ENCODE measurements around the gene CDH20.
A peak's percentile ranks its signal among the peaks of the same experiment; 100 is the strongest.
"Not testable (repeated sequence)": the region's sequence is repeated elsewhere in the genome, so short reads cannot be mapped to it uniquely, and the experiment has no call there.

CDH20 gene

DNA sequence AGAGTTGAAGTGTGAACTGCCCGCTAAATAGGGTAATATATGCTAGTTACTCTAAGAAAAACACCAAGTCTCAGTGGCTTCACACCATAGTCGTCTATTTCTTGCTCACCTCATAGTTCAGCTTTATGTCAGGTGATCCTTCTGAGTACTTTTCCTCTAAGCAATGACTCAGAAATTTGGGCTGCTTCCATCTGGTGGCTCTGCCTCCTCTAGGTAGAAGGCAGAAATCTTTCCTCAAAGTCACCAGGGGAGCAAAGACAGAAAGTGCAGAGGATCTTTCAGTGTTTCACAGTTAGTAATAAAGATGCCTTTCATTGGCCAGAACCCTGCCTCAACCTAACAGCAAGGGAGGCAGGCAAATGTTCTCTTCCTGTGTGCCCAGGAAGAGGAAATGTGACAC lies 17.3 kb downstream of the CDH20 start:
- DNase-seq = no peak

DNA sequence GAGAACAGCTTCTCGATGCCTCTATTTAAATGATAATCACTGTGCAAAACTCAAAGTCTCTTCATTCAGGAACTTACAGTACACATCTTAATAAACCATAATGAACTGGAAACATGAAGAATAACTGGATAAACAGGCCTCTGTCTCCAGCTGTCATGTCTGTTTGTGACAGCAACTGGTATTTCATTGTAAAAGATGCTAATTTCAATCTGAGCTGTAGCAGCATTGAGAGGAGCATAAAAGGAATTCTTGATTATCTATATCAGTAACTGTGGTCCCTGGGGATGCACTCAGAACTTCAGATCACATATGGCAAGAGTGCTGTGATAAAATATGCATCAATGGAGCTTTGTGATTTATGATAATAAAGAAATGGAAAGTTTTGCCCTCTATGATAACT lies 18.8 kb downstream of the CDH20 start:
- no peak for DNase-seq

DNA sequence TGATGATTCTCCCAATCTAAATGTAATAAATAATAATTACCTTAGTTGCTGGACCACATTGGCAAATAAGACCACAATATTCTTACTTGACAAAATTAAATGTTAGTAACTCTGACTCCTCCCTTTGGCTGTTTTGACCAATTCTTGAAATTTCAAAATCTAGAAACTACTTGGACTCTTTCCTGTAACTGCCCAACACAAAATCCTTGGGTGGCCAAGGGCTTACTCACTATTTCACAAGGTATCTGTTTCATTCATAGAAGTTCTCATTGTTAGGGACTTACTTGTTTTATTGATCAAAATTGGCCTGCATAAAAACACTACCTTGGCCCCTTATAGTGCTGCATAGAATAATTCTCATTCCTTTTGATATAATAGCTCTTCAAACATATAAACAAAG lies 19.4 kb downstream of the CDH20 start:
- no peak for DNase-seq

DNA sequence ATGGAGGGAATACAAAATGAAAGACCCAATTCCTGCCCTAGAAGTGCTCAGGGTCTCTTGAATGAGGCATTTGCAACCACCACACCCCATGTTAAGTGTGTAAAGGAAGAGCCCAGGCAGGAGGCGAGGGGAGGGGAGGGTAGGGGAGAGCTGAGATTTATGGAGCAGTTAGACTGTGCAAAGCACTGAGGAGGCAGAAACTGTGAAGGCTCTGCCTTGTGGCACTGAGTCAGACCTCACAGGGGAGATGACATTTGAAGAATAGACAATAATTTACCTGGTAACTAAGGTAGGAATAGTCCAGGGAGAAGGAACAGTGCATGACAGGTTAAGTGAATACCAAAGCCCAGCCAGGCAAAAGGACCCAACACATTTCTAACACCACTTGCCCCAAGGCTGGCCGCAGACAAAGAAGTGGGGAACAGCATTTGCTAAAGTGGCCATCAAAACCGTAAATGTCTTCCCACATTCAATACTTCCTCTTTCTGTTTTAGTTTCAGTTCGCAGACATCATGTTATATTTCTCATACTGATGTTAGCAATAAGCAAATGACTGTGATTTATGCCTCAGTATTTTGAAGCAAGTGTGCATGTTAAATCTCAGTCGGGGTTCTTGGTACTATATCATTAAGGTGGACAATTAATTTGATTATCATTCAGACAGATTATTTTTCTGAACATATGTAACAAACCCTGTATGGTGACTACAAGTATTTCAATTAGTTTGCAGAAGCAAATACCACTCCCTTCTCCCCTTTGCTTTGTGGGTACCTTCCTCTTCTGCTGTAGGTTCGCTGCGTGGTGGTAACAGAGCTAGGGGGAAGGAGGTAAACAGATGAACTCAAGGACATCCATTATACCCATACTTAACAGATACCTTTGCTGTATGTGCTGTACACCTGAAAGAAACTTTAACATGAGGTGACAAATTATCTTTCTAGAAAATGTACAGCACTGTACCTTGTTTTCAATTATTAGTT lies 27.5 kb downstream of the CDH20 start:
- DNase-seq = no peak

DNA sequence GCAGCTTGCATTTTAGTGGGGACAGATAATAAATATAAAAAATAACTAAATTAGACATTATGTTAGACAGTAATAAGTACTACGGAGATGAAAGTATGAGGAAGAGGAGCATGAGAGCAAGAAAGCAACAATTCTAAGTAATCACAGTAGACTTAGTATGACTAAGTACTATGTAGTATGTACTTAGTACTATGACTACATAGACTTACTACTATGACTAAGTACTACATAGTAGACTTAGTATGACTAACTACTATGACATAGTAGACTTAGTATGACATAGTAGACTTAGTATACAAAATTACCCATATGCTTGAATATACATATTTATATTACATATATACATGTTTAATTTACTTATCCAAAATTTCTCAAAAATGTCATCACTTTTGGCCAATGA lies 29.3 kb downstream of the CDH20 start:
- DNase-seq = no peak

DNA sequence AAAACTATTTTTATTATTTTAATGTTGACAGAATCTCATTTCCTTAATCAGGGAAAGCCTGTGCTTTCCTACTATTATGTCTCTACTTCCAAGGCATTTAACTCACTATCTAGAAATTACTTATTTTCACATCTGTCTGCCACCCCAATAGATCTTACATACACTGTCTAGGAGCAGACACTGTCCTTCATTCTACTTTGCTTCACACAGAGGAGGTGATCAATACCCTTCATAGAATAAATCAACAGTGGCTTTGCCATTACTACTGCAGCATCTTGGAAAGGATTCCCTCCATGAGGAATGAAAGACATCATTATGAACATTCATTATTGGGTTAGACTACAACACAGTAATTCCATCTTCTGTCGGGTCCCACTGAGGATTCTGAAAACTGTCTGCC lies 31.7 kb downstream of the CDH20 start:
- DNase-seq = no peak

DNA sequence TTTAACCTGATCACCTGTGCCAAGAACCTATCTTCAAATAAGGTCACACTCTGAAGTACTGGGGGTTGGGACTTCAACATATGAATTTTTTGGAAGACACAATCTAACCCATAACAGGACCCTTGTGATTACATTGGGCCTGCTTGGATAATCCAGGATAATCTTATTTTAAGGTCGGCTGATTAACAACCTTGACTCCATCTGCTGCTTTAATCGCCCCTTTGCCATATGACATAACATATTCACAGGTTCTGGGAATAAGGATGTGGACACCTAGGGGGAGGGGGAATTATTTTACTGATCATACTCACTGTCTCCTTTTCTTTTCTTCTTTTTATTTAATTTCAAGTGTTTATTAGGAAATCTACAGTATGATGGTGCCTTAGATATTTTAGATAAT lies 34.8 kb downstream of the CDH20 start:
- no peak for DNase-seq

DNA sequence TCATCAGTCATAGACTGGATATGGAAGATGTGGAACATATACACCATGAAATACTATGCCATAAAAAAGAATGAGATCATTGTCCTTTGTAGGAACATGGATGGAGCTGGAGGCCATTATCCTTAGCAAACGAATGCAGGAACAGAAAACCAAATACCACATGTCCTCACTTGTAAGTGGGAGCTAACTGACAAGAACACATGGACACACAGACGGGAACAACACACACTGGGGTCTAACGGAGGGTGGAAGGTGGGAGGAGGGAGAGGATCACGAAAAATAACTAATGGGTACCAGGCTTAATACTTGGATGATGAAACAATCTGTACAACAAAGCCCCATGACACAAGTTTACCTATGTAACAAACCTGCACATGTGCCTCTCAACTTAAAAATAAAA lies 36.4 kb downstream of the CDH20 start:
- not testable (repeated sequence) for DNase-seq

DNA sequence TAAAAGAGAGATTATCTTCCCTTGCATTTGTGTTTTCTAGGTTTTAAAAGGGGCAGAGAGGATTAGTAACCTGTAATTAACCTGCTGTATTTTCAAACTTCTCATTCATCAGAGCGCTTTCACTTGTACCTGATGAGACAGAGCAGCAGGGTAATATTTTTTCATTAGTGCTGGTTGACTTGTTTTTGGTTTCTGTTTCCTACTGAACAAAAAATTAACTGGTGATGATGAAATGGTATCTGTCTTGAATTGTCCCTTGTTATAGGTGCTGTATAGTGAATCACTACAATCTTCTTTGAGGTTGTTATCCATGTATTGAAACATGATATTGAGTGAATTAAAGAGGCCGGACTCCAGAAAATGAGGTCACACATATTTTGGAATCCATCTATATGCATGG lies 37.9 kb downstream of the CDH20 start:
- no peak for DNase-seq

DNA sequence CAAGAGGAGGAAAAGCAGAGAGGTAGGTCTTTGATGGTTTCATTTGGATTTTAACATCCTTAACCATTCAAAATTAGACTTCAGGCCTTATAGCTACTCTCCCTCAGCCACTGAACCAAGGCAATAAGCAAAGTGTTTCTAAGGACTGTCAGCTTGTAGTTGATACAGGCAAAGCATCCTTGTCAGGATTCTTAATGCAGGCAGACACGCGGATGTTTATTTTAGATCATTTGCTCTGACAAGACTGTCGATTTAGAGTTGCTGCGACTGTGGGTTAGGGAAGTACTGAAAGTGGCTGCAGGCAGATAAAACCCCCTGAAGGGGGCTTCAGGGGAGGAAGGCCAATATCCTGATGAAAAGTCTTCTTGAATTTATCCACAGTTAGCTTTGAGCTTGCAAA lies 46.6 kb downstream of the CDH20 start:
- no peak for DNase-seq

DNA sequence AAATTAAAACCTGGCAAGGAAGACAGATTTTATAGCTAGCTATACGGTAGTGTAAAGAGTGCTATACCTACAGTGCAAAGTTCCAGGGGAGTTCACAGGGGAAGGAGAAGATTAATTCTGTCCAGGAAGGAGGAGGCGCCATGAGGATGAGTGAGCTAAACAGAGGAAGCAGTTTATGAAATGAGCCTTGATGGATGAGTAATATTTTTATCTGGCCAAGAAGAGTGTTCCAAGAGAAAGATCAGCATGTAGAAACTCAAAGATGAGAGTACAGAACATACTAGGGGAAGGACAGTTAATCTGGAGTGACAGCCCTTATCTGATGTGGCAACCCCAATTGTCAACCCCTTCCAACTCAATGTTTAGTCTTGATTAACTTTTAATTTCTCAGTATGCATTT lies 54.8 kb downstream of the CDH20 start:
- peak; percentile 11 for DNase-seq

DNA sequence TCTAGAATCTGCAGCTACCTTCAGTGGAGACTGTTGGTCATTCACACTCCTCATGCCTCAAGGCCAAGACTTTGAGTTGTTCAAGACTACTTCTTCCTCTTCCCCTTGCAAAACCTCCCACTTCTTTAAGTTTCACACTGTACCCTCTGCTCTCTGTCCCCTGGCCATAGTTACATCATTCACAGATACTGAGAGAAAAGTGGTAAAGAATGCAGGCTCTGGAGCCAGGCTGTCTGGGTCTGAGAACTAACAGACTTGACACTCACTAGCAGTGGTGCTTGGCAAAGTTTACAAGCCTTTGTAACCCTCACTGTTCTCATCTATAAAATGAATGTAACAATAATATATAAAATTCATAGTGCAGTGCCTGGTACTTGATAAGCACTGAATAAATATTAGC lies 61.8 kb downstream of the CDH20 start:
- no peak for DNase-seq

DNA sequence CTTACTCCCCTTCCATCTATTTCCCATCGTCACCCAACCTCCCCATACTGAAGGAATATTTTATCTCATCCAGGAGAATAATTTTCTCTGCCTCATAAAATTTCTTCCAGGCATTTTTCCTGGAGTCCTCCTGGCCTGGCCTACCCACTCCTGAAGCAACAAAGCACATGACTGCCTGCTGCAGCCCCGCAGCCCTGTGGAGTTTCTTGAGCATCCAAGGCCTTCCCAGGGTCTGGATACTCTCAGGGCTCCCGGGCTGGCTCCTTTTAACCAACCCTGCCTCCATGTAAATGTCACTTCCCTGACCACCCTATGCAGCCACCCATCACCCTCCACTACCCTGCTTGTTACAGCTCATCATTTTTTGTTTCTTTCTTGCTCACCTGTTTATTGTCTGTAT lies 64.0 kb downstream of the CDH20 start:
- DNase-seq = no peak

DNA sequence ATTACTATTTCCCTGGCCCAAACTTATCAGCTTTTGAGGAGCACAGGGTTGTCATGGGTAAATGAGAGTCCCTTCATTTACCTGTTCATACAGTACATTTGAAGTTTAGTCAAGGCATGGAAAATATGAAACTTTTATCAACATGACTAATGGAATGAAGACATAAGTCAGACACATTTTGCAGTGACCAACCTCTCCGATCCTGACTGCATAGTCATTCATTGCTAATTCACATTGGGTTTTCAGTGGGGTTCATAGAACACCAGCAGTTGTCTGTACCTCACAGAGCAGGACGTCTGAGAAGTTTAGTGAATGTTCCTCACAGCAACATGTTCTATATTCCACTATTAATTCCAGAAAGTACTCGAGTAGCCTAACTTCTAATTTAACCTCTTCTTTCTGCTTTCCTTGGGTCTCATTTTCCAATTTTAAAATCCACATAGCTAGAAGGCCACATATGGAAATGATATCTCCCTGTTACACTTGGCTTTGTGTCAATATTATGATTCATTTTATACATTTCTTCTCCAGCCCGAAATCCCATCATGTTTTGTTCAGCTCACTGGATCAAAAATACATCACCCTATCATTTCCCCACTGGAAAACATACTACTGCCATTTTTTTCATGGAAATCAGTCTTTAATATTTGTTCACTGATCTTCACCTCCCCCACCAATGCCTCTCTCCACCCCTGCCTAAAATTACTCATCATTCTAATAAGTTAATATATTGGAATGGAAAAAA lies 65.9 kb downstream of the CDH20 start:
- peak; percentile 88 for DNase-seq

DNA sequence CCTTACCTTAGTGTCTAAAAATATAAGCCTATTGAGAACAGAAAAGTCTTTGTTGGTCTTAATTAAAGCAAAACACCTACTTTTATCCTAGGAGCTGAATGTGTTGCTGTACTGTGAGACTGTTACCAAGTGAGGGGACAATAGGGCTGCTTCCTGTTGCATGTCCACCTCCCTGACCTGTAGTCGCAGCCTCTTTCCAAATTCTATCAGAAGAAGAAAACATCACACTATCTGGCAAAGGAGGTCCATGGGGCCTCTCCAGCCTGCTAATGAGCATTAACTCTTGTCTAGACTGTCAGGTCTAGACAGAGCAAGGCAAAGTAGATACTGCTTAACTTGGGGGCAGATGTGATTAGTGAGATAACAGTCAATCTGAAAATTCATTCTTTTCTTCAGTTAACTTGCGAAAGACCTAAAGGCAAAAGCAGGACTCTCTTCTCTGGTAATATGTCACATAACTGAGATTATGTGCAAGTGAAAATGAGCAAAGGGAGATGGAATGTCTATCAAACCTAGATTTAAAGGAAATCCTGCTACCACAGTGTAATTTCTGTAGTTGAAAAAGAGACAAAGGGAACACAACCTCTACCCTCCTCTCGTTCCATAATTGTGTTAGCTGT lies 66.9 kb downstream of the CDH20 start:
- peak; percentile 29 for DNase-seq

DNA sequence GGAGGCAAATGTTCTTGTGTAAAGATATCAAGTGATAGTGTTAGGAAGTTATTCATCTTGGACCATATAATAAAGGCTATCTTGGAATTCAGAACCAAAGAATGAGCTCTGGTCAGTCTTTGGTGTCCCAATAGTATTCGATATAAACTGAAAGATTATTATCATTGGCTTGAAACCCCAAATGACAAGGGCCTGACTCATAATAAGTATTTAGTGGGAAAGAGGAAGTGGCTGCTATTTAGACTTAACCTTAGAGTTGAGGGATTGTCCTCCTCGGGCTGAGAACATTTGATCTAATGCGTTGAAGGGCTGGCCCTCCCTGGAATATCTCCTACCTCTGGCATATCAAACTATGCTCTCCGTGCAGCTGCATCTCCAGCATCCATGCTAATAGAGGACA lies 67.5 kb downstream of the CDH20 start:
- DNase-seq = peak; percentile 75

DNA sequence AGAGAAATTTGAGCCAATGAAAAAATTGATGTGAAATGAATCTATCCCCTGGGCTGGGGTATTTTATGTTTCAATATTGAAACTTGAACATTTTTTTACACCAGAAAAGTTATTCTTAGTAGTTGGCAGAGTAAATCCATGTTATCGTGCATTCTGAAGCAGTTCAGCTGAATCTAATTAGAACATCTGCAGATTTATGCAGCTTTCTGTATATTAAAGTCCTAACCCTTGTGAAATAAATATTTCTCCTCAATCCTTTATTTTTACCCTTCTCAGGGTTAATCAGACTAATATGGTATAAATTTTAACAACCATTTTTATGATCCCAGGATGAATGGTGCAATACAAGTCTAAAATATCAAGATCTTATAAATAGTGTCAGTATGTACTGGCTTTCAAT lies 69.5 kb downstream of the CDH20 start:
- peak; percentile 50 for DNase-seq

DNA sequence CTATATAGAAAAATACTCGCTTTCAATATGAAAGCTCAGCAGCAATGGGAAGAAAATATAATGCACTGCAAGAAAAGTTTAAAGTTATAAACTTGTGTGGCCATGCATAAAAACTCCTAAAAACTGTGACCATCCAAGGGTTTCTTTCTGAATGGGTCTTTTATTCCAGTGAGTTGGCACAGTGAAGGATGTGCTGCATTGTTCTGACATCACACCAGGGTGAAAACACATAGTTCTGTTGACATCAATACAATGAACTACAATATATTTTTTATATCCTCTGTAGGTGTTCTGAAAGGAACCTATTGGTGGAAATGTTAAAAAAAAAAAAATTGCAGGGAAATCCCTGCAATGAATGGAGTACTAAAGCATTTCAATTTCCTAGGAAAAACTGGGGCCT lies 80.2 kb downstream of the CDH20 start:
- DNase-seq = no peak

DNA sequence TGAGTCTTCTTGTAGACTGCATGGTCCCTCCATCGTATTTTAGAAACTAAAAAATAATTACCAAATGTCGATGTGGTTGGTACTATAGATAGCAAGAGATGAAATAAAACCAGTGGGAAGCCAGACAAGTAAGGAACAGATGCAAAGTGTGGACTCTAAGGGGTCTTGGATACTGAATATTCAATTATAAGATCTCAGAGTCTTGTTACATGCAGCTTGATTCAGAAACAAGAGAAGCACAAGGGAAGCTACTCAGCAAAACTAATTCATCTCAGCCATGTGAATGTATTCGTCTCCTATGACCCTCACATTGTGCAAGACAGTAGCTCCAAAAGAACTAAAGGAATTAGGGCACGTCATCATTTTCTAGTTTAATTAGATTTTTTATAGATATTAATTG lies 80.9 kb downstream of the CDH20 start:
- DNase-seq = no peak

DNA sequence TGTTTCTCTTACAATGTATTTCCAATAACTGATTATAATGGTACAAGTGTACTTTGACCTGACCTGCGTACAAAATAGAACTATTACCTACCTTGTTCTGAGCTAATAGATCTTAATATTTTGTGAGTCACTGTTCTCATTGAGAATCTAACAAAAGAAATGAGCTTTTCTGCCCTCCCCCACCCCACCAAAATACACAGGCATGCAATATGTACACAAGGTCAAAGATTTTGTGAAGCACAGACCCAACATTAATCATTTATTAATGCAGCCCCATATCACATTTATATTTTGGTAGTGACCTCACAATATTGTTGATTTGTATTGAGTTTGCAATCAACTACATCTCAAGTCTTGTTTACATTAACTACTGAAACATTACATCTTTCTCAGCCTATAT lies 86.5 kb downstream of the CDH20 start:
- no peak for DNase-seq

DNA sequence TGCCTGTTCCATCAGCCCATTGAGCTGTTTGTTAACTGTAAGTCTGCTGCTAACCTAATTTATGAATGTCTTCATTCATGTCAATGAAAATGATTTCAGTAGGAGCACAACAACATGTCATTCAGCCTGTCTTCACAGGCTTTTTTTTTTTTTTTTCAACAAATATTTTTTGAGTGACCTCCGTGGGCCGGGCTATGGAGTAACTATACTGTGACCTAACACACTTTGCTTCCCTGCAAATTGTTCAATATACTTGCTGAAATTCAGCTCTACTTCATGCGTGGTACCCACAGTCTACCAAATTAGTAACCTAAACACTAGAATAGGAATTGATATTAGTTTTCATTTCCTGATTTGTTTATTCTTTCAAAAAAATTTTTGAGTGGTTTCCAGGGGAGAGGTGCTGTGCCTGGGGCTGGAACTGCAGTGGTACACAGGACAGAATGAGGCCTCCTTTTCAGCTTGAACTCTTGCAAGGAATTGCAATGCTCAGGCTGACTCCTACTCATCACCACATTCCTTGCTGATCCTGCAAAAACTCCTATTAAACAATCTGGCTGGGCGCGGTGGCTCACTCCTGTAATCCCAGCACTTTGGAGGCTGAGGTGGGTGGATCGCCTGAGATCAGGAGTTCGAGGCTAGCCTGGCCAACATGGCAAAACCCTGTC lies 87.1 kb downstream of the CDH20 start:
- no peak for DNase-seq

DNA sequence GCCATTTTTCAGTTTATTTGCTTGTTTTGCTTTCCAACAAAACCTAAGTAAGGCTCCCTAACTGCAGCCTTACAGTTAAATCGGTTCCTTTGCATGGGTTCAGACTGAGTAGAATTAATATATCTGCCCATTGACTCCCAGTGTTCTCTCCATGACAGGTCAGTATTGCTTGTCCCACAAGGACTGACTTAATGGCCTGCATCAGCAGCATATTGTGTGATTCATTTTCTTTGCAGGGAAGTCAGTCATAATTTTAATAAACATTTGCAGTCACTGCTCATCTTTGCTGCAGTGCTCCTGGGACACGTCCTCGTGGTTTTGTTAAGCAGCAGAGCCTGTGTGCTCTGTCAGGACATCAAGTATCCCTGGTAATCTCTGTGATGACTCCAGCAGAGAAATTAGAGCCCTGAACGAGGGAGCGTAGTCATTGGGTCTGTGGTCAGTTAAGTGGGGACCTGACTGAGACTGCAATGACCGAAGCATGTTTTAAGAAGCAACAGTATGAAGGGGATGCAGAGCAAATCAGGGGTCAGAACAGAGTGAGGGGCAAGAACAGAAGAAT lies 93.3 kb downstream of the CDH20 start:
- peak; percentile 15 for DNase-seq

DNA sequence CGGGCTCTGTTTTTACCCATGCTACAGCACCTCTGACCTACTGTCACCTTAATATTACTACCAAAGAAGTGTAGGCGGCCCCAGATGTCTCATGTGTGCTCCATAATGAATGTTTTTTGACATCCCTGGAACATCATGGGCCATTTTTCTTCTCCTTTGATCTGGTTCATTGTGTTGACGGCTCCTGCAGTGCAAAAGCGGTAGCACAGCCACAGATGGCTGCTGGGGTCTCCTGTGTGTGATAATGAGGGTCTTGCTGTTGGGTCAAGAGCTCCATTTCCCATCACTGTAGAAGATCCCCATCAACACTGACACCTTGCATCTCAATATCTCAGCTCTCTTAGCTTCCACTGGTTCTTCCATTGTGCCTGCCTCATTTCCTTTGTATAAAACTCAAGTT lies 95.0 kb downstream of the CDH20 start:
- DNase-seq = no peak
